Measurements from ENCODE around the gene BNIP5.

Gene BNIP5

GRCh38 chr6:36320475-36320874 is 16.2 kb downstream of the BNIP5 start:
- DNase-seq = no peak

GRCh38 chr6:36319821-36320220 is 16.9 kb downstream of the BNIP5 start:
- DNase-seq = no peak

- no peak for DNase-seq
Observed at GRCh38 chr6:36319436-36319762, 17.3 kb downstream of the BNIP5 start.

- no peak for DNase-seq
Observed at GRCh38 chr6:36318690-36319435, 17.8 kb downstream of the BNIP5 start.

GRCh38 chr6:36317623-36318022 is 19.1 kb downstream of the BNIP5 start:
- DNase-seq = no peak

GRCh38 chr6:36315921-36316320 is 20.8 kb downstream of the BNIP5 start:
- no peak for DNase-seq

- DNase-seq = no peak
Observed at GRCh38 chr6:36314221-36315014, 22.3 kb downstream of the BNIP5 start.

- no peak for DNase-seq
Observed at GRCh38 chr6:36313649-36313936, 23.1 kb downstream of the BNIP5 start.

GRCh38 chr6:36312854-36313648 is 23.6 kb downstream of the BNIP5 start:
- DNase-seq = peak; percentile 67

- no peak for DNase-seq
Observed at GRCh38 chr6:36309900-36310299, 26.8 kb downstream of the BNIP5 start.

- DNase-seq = no peak
Observed at GRCh38 chr6:36309203-36309602, 27.5 kb downstream of the BNIP5 start.

GRCh38 chr6:36308514-36308913 is 28.2 kb downstream of the BNIP5 start:
- DNase-seq = no peak

- no peak for DNase-seq
Observed at GRCh38 chr6:36306375-36306774, 30.3 kb downstream of the BNIP5 start.

- no peak for DNase-seq
Observed at GRCh38 chr6:36305885-36306284, 30.8 kb downstream of the BNIP5 start.

- DNase-seq = peak; percentile 98
Observed at GRCh38 chr6:36302227-36302976, 34.3 kb downstream of the BNIP5 start.

GRCh38 chr6:36301781-36302180 is 34.9 kb downstream of the BNIP5 start:
- no peak for DNase-seq

GRCh38 chr6:36301085-36301658 is 35.5 kb downstream of the BNIP5 start:
- DNase-seq = no peak

- no peak for DNase-seq
Observed at GRCh38 chr6:36298027-36298426, 38.7 kb downstream of the BNIP5 start.

- no peak for DNase-seq
Observed at GRCh38 chr6:36297511-36297910, 39.2 kb downstream of the BNIP5 start.

- no peak for DNase-seq
Observed at GRCh38 chr6:36297051-36297450, 39.6 kb downstream of the BNIP5 start.

GRCh38 chr6:36296240-36296639 is 40.4 kb downstream of the BNIP5 start:
- no peak for DNase-seq

- DNase-seq = no peak
Observed at GRCh38 chr6:36292170-36292569, 44.5 kb downstream of the BNIP5 start.
